GM21447 (cell line): ENCODE measurements around the gene VASN.
A peak's percentile ranks its signal among the peaks of the same experiment; 100 is the strongest.

ENCODE experiments used
- ATAC-seq: cut with Tn5 transposase; IDR thresholded peaks from one replicate; pipeline ENCODE4 v1.9.1; 2021; ENCODE audit not compliant: unreplicated experiment

Gene VASN

DNA sequence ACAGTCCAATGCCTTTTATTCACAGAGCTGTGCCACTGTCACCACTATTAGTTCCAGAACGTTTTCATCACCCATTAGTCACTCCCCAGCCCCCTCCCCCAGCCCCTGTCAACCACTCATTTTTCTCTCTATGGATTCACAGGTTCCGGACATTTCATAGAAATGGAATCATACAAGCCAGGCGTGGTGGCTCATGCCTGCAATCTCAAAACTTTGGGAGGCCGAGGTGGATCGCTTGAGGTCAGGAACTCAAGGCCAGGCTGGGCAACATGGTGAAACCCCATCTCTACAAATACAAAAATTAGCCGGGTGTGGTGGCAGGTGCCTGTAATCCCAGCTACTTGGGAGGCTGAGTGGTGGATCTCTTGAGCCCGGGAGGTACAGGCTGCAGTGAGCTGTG is 19.8 kb upstream of the VASN start:
- ATAC-seq, result no peak

DNA sequence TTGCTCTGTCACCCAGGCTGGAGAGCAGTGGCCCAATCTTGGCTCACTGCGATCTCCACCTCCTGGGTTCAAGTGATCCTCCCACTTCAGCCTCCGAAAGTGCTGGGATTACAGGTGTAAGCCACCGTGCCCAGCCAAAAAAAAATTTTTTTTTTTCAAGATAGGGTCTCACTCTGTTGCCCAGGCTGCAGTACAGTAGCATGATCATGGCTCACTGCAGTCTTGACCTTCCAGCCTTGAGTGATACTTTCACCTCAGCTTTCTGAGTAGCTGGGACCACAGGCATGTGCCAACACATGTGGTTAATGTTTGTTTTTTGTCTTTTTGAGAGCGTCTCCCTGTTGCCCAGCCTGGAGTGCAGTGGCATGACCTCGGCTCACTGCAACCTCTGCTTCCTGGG is 18.8 kb upstream of the VASN start:
- ATAC-seq, result no peak

DNA sequence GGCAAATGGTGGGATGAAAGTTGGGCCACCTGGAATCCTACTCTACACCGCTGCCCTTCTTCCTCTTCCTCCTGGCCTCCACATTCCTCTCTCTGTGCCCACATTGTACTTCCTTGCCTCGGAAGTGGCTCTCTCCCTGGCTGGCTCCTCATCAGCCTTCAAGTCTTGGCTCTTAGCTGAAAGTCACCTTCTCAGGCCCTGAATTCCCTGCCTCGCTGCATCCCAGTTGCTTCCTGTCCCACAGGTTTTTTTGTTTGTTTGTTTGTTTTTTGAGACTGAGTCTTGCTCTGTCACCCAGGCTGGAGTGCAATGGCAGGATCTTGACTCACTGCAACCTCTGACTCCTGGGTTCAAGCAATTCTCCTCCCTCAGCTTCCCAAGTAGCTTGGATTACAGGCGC is 18.0 kb upstream of the VASN start:
- no peak for ATAC-seq

DNA sequence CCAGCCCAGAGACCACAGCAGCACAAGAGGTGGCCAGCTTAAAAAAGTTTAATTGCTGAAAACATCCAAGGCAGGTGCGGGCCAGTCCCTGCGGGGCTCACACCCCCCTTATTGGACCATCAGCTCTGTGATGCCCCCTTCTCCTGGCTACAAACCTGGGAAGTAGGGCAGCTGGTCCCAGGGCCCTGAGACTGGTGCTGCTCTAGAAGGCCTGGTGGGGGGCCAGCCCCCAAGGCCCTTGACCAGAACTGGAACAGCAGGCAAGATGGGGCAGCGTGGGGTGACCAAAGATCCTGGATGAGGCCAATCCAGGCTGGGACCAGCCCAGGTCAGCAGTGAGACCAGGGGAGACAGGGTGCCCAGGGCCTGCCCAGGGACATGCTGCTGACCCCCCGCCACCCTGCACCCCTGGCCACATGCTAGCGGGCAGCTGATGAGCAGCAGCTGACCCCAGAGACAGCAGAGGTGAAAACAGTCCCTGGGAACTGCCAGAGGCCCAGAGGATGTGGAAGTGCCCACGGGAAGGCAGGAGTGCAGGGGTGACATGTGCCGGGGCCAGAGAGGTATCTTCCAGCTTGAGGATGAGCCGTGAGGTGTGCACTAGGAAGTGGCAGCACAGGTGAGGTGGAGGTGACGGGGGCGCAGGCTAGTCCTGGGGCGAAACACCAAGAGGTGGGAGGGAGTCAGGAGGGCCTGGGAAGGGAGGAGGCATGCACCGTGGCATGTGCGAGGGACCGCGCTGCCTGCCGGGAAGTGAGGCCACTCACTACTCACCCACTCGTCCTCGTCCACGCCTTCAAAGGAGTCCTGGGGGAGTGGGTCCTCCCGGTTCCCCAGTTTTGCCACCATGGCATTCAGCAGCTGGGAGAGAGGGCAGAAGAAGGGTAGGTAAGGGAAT is 16.9 kb upstream of the VASN start:
- no peak for ATAC-seq

DNA sequence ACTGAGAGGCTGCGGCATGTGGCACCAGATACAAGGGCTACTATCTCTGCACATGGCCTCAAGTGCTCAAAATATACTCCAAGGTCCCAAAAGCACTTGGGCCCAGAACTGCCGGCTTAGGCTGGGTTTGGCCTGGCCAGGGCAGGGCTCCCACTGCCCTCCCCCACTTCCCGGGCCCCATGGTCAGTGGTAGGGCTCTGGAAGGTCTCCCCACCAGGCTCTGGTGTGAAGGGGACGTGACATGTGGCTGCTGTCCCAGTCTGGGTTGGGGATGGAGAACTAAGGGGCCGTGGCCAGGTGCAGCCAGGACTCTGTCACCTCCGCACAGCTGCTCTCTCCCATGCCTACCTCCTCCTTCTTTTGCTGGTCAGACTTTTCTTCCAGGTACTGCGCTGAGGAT is 14.8 kb upstream of the VASN start:
- no peak for ATAC-seq

DNA sequence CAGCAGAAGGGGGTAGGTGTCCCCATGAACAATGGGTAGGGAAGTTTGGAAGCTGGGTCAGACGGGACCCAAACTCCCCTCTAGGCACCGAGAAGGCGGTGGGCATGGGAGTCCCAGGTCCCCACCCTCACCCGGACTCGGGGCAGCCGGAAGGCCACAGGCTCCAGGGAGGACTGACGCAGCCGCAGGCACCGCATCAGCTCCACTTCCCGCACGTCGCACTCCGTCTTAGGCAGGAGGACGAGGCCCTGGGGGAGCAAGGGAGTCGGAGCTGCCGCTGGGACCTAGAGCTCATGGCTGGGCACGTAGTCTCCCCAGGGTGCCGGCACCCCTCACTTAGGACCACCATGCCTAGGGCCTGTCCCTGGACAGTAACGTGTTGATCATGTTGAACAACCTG is 13.4 kb upstream of the VASN start:
- ATAC-seq, result no peak

DNA sequence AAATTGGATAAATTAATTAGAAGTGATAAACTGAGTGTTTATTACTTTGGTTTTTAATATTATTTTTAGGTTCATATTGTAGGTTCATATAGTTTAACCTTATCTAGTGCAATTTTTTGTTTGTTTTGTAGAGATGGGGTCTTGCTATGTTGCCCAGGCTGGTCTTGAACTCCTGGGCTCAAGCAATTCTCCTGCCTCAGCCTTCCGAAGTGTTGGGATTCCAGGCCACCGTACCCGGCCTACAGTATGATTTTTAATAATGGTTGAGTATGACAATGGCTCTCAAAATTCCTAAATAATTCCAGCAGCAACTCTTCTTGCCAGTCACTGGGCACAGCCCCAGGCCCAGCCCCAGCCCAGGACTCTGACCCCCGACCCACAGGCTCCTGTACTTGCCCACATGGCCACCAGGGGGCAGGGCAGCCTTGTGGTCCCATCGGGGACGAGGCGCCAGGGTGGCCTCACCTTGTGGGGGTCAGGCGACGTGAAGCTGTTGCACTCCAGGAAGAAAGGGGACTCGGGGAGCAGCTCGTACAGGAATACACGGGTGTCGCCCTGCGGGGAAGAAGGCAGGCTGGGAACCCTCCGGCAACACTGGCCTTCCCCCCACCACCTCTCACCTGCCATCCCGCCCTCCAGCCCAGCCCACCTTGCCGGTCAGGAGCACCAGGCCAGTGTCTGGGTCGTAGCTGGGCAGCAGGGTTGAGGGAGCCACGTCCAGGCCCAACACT is 12.7 kb upstream of the VASN start:
- no peak for ATAC-seq

DNA sequence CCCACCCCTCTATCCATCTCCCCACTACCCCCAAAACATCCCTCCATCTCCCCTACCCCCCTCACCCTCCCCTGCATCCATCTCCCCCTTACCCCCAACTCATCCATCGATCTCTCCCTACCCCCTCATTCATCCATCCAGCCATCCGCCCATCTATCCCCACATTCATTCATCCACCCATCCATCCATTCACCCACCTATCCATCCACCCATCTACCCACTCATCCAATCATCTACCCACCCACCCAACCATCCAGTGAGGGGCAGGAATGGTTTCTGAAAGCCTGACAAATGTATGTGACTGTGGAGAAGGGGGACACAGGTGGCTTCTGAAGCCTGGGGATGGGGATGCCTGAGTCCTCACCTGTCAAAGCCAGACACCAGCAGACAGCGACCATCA is 11.7 kb upstream of the VASN start:
- no peak for ATAC-seq

DNA sequence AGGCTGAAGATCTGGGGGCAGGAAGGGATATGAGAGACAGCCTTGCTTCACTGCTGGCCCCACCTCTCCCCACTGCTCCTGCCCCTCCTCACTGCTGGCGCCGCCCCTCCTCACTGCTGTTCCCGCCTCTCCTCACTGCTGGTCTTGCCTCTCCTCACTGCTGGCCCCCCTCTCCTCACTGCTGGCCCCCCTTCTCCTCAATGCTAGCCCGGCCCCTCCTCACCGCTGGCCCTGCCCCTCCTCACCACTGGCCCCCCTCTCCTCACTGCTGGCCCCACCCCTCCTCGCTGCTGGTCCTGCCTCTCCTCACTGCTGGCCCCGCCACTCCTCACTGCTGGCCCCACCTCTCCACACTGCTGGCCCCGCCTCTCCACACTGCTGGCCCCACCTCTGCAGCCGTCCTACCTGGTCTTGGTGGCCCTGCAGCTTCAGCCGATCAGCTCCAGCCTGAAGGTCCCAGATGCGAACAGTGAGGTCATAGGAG is 11.1 kb upstream of the VASN start:
- no peak for ATAC-seq

DNA sequence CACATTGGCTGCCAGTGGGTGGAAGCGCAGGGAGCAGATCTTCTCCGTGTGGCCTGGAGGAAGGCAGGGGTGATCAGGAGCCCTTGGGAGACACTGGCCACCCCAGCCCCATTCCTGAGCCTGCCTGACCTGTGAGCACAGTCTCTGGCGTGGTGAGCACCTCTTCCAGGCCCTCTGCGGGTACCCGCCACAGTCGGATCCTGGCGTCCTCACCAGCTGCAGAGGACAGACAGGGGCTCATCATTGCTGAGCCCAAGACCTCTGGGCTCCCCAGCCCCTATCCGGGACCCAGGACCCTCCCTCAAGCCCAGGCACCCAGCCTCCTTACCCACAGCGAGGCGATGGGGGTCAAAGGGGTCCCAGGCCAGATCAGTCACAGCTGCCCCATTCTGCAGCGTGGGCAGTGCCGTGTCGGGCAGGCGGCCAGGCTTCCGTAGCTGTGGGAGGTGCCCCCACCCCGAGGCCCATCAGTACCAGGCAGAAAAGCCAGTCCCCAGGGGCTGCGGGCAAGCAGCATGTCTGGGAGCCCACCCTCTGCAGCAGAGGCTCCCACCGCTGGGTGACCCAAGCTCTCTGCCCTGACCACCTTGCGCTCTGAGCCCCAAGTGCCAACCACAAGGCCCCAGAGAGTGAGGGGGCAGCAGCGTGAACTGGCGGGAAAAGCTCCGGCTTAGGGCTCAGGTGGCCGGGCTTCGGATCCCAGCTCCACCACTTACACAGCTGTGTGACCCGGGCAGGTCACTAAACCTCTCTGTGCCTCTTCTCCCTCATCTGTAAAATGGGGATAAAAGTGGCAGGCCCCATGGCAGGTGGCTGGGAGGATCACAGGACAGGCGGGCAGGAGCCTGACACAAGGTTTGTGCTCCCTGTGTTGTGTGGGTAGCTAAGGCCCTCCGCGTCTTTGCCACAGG is 10.4 kb upstream of the VASN start:
- no peak for ATAC-seq

DNA sequence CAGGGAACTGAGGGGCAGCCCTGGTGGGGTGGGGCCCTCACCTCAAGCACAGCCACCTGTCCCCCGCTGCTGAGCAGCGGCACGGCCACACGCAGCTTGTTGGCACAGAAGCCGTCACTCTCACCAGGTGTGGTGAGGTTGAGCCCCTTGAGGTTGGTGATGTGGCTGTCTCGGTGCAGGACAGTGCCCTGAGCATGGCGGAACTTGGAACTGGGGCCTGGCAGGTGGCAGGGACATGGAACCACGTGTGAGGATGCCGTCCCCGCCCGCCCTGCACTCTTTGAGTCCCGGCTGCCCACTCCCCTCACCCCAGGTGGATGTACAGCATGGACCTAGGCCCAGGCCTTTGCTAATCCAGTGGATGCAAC is 9.7 kb upstream of the VASN start:
- no peak for ATAC-seq

DNA sequence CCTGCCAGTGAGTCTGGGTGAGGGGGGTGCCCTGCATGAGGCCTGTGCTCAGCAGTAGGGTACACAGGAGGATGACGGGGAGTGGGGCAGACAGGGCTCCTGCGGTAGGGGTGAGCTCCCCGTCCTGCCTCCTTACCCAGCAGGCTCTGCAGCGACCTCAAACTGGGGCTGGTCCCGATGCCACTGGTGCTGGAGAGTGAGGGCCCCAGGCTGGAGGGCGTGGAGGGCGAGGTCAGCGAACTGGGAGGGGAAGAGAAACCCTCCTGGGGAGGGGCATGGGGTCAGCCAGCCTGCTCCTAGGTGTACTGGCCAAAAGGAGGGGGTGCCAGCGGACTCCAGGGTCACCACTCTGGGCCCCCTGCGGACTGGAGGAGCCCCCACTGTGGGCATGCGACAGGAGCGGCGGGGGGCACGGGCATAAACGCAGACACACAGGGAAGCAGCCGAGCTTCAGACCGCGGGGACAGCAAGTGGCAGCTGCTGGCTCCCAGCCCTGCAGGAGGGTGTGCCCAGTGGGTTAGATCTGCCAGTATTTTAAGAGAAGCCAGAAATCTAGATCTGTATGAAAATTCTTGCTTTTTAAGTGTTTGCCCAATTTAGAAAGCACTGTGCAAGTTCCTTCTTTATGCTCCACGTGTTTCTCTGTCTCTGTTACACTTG is 9.0 kb upstream of the VASN start:
- no peak for ATAC-seq

DNA sequence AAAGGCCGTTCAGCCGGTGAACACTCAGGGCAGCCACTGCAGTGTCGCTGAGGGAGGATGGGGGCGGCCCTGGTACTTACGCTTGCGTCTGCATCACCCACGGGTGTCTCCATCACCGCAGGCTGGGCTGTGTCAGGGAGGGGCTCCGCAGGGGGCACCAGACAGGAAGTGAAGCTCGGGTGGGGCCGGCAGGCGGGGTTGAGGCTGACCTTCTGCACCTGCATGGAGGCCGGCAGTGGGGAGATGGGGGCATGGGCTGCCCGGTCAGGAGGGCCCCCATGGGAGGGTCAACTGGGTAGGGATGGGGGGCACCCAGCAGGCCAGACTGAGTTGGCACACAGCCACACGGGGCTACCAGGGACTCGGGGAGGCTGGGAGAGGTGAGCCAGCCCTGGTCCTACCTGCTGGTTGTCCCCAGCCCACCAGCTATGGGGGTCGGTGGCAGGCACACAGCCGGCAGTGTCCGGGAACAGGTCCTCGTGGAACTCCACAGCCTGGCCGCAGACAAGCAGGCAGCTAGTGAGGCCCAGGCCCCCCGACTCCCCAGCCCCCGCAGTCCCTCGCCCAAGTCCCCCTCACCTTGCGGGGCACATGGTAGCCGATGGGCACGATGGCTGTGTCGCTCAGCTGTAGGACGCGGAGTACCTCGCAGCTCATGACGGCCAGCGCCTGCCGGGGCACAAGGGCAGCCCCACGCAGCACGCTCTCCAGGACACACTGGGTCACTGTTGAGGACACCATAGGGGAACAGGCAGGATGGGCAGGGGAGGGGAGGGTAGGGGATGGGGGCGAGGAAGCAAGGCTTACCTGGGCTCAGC is 7.2 kb upstream of the VASN start:
- ATAC-seq, result no peak

DNA sequence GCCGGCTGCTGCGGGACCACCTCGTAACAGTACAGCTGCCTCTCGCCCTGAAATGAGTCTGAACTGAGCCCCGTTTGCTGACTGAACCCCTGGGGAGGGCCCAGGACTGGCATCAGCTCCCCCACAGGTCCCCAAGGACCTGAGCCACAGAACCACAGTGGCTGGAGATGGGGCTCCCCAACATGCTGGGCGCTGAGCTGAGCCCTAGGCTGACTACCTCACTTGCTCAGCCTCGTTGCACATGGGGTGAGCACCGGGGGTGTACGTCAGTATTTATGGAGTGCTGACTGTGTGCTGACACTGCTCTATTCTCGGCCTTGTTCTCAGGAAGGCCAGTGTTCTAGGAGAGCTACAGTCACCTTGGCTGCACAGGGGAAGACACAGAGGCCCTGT is 6.6 kb upstream of the VASN start:
- ATAC-seq, result peak; percentile 81

DNA sequence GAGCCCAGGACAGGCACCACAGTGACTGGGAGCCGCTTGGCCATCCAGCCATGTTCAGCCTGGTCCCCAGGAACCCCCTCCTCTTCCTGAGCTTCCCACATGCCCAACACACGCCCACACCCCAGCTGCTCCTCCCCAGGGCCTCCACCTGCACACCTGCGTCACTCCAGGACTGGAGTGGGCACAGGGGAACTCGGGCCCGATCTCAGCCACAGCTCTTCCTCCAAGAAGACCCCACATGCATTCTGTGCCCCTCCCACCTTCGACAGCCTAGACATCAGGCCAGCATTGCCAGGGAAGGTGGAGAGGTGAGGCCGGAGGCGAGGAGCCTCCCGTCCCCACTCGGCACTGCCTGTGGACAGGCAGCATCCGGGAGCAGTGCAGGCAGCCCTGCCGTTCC is 6.0 kb upstream of the VASN start:
- no peak for ATAC-seq

DNA sequence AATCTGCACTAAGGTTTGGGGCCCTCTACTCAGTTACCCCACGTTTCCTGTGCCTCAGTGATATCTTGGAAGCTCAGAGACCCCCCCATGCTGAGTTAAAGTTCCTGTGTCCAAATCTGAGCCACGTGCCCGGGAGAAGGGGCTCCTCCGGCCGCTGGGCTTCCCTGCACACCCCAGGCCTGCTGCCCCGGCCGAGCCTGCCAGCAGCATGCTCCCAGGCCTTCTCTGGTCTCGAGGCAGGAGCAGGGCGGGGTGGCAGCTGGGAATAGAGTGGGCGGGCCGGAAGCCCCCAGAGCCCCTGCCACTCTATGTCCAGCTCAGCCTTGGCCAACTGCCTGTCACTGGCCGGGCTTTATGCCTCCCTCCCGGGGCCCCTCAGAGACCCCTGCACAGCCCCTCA is 5.6 kb upstream of the VASN start:
- ATAC-seq, result no peak

DNA sequence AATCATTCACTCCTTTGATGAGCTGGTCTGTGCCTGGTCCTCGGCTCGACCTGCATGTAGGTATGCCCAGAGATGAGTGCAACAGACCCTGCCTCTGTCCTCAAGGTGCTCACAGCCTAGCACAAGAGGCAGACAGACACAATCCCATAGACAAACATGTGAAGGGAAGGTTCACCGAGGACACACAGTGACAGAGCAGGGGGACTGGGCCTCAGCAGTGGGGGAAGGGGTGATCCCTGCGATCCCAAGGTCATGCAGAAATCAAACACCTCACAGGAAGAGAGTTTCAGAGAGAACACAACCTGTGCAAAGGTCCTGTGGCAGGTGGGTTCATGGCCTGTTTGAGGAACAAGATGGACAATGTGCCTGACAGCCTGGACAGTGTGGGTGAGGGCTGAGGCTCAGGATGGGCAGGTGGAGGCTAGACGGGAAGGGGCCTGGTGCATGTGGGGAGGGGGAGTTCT is 4.2 kb upstream of the VASN start:
- no peak for ATAC-seq

DNA sequence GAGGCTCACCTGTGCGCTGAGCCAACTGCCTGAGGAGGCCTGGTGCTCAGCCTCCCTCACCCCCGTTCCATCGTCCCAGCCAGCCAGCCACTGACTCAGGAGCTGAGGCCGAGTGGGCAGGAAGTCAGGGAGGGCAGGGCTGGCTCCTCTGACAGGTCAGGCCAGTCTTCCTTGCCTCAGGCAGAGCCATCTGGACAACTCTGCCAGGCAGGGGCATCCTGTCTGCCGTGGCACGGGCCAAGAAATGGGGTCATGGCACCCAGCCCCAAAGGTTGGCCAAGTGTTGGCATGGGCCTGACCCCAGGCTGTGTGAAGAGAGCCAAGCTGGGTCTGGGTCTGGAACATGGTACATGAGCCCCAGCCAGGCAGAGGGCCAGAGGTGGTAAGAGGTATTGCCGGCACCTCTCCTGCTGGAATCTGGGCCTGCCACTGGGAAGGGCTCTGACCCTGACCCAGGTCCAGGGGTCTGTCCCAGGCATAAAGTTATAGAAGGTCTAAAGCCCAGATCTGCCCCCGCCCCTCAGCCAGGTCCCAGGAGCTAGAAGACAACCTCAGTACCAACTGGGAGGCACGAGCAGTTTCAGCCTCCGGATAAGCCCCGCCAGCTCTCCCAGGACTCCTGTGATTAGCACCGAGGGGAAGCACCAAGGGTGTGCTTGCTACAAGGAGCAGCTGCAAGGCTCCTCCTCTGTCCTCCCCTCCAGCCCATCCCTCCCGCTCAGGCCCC is 2.5 kb upstream of the VASN start:
- ATAC-seq, result no peak

DNA sequence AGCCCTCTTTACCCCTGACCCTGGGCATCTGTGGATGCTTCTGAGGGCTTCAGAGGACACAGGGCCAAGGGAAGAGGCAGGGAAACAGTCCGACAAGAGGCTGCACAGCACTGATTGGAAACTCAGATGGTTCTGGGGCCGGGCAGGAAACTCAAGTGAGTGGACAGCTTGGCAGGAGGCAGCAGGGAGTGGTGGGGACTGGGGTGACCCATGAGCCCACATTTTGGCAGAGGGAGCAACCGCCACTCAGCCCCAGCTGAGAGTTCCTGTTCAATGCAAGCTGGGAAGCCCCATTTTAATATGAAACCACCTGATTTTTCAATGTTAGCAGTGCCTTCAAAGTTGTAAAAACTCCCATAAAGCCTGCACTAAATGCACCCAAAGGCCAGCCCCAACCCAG is 1.5 kb upstream of the VASN start:
- no peak for ATAC-seq
